Activated T-helper 1 cell treated with anti-CD3 and anti-CD28 coated beads, Interleukin-12 subunit alpha, Interleukin-12 subunit beta, Interleukin-2, Interleukin-4 antibody, amounts not matched to agents 30 ng/mL and 10 ng/mL and 1 ng/mL, durations not matched to agents 14 hours and 24 hours and 36 hours (primary cell): ENCODE results near the gene KIFC3. TPM values are rescaled to one million over a fixed set of nuclear protein-coding genes. Genes with fewer than 3 reads are reported as not detected.

Experiments
- DNase-seq: peaks from one replicate; pipeline ENCODE4 v3.0.0; 2021; ENCODE audit warnings: low spot score
- H3K27ac Mint-ChIP-seq: one replicate; pipeline ENCODE4 v1.8.0; 2021; ENCODE audit warnings: mild to moderate bottlenecking, mixed read lengths
- H3K27me3 Mint-ChIP-seq: one replicate; pipeline ENCODE4 v1.8.0; 2022; ENCODE audit warnings: mild to moderate bottlenecking, moderate library complexity, mixed read lengths; ENCODE audit not compliant: insufficient read depth
- H3K36me3 Mint-ChIP-seq: one replicate; pipeline ENCODE4 v1.8.0; 2021; ENCODE audit warnings: low read depth, mixed read lengths
- H3K4me1 Mint-ChIP-seq: one replicate; pipeline ENCODE4 v1.8.0; 2021; ENCODE audit warnings: low read depth, mixed read lengths
- H3K4me3 Mint-ChIP-seq: one replicate; pipeline ENCODE4 v1.8.0; 2021; ENCODE audit warnings: mild to moderate bottlenecking, moderate library complexity, mixed read lengths
- H3K9me3 Mint-ChIP-seq: one replicate; pipeline ENCODE4 v1.8.0; 2021; ENCODE audit warnings: mixed read lengths
- intact Hi-C: fragments of 100-400 bp; cut with micrococcal nuclease; formaldehyde crosslinking; loops from one replicate; pipeline ENCODE4 v1.15.1; 2024
- total RNA-seq: library from RNA; stranded (reverse); gene quantifications from 2 replicates; pipeline ENCODE4 v1.2.3, GENCODE V29; 2022

The KIFC3 gene
- total RNA-seq, 1 donor from 2014 or later = 0.96 TPM

DNA sequence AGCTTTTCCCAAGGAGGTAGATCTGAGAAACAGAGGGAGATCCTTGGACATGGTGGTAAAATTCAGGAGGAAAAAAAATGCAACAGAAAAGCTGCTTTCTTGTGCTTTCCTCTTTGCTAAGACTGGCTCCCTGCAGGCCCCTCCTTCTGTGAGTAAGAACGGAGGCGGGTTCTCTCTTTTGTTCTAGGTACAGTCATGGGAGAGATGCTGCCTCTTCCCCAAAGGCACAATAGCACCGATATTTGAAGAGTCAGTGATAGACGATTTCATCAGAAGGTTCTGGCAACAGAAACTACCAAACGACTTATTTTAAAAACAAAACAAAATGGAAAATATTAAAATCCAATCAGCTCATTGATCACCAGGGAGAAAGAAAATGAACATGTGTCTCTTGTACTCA is 32.6 kb upstream of the KIFC3 start:
- intact Hi-C loops = no loop called here
- H3K9me3 Mint-ChIP-seq = no peaks in the 10 kb centered on the region
- no peak overlapping the region for H3K4me3 Mint-ChIP-seq
- DNase-seq = no peak
- H3K27me3 Mint-ChIP-seq = peaks cover 10% of the 10 kb centered on the region
- no peak overlapping the region for H3K27ac Mint-ChIP-seq
- no peaks in the 10 kb centered on the region for H3K4me1 Mint-ChIP-seq
- no peaks in the 10 kb centered on the region for H3K36me3 Mint-ChIP-seq

GRCh38 chr16:57830890-57831484 is 28.7 kb upstream of the KIFC3 start:
- Mint-ChIP-seq H3K27ac (no peak overlapping the region), H3K36me3 (no peaks in the 10 kb centered on the region), H3K4me1 (no peaks in the 10 kb centered on the region), H3K4me3 (no peak overlapping the region), H3K9me3 (no peaks in the 10 kb centered on the region), H3K27me3 (peaks cover 13% of the 10 kb centered on the region)
- no peak for DNase-seq
- intact Hi-C loops = no loop called here

DNA sequence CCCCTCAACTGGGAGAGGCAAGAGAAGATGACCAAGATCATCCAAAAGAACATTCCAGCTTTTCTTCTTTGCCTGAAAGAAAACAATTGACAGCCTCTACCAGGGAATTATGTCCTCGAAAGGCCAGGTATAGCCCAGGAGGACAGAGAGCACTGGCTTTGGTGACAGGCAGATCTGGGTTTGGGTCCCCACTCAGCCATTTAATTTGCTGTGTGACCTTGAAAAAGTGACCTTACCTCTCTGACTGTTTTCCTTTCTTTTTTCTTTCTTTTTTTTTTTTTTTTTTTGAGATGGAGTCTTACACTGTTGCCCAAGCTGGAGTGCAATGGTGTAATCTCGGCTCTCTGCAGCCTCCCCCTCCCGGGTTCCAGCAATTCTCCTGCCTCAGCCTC is 27.7 kb upstream of the KIFC3 start:
- H3K27me3 Mint-ChIP-seq = peaks cover 19% of the 10 kb centered on the region
- H3K9me3 Mint-ChIP-seq = no peaks in the 10 kb centered on the region
- H3K4me3 Mint-ChIP-seq = no peak overlapping the region
- H3K36me3 Mint-ChIP-seq = no peaks in the 10 kb centered on the region
- no peaks in the 10 kb centered on the region for H3K4me1 Mint-ChIP-seq
- DNase-seq = no peak
- intact Hi-C loops = no loop called here
- H3K27ac Mint-ChIP-seq = no peak overlapping the region

DNA sequence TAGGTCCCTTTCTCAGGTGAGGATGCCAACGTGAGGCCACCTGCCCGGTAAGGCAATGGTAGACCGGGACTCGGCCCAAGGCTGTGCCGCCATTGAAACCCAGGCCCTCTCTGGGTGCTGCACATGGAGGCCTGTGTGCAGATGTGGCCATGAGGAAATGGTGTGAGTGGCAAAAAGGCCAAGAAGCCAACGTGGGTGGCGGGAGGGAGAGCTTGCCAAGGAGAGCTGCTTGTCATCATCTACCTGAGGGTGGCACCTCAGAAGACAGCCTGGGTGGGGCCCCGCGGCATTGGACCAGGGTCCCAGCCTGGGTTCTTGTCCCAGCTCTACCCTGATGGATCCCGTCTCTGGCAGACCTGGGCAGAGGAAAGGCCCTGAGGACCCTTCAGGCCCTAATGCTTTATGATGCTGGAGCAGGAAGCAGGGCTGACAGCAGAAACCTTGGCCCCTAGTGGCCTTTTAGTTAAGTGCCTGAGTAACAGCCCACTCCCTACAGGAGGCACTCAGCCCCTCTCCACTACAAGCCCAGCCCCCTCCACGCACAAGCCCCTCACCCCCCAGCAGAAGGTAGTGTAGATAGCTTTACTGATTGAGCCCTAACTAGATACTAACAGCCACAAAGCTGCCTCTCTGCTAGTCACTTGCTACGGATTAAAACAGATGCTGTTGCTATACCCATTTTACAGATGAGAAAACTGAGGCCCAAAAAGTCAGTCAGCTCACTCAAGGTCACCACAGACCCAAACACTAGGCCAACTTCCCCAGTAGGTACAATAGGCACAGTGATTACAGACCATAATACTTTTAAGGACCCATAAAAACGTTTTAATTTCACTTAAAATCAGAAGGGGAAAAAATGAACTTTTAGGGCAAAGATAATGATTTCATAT is 26.2 kb upstream of the KIFC3 start:
- intact Hi-C loops = no loop called here
- H3K27me3 Mint-ChIP-seq = peaks cover 17% of the 10 kb centered on the region
- H3K36me3 Mint-ChIP-seq = no peaks in the 10 kb centered on the region
- no peaks in the 10 kb centered on the region for H3K9me3 Mint-ChIP-seq
- DNase-seq = no peak
- no peak overlapping the region for H3K4me3 Mint-ChIP-seq
- no peak overlapping the region for H3K27ac Mint-ChIP-seq
- H3K4me1 Mint-ChIP-seq = no peaks in the 10 kb centered on the region

DNA sequence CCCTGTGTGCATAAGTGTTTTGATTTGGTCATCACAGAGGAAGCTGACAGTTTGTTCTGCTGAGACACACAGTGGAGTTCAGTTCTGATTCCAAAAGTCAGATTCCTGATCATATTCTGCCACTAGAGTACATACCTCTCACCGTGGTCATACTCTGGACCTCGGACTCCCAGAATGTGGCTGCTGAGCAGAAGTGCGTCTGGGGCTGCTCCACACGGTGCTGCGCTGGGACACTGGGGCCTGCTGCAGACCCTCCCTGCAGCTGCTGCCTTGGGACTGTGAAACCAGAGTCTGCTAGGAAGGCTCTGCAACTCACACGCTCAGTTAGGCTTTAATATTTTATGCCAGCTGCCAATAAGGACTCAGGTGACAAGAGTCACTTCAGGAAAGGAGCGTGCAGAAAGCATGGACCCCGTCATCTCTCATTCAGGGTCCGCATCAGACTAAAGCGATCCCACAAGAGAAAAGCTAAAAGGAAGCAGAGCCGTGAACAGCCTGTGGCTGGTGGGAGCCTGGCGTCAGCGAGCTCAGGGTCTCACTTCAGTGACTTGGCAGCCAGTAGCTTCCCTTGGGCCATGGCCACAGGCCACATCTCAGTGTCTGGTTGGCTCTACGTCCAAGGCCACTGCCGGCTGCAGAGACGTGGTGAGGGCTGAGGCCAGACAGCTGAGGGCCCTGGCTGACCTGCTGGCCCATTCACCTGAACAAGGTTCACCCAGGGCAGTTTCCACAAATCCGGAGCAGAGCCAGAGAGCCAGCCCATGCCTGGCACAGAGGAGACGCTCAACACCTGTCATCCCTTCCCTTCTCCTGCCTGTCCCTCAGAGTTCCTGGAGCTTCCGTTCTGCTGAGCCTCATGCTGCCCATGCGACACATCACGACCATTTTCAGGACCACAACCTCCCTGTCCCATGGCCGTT is 24.7 kb upstream of the KIFC3 start:
- H3K27me3 Mint-ChIP-seq = peaks cover 12% of the 10 kb centered on the region
- no peaks in the 10 kb centered on the region for H3K36me3 Mint-ChIP-seq
- no peak for DNase-seq
- intact Hi-C loops = no loop called here
- H3K27ac Mint-ChIP-seq = no peak overlapping the region
- no peaks in the 10 kb centered on the region for H3K4me1 Mint-ChIP-seq
- no peak overlapping the region for H3K4me3 Mint-ChIP-seq
- H3K9me3 Mint-ChIP-seq = no peaks in the 10 kb centered on the region

DNA sequence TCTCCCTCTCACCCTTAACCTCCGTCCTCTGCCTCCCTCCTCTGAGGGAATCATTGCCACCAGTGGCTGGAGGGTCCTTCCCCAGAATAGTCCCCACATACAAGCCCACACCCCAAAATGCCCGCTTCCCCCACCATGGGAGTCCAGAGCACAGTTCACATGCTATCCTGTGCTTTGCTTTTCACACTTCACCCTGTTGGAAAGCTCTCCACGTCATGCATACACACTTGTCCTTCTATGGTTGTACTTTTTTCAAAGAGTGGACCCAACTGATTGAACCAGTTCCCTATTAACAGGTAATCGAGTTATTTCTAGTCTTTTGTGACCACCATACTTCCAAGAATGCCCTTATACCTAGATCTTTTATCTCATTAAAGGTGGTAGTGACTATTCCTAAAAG is 23.8 kb upstream of the KIFC3 start:
- DNase-seq = no peak
- Mint-ChIP-seq H3K4me1 (no peaks in the 10 kb centered on the region), H3K4me3 (no peak overlapping the region), H3K27me3 (peaks cover 10% of the 10 kb centered on the region), H3K36me3 (no peaks in the 10 kb centered on the region), H3K27ac (no peak overlapping the region), H3K9me3 (no peaks in the 10 kb centered on the region)
- intact Hi-C loops = no loop called here

- Mint-ChIP-seq H3K27me3 (peaks cover 12% of the 10 kb centered on the region), H3K36me3 (no peaks in the 10 kb centered on the region), H3K27ac (no peak overlapping the region), H3K4me1 (no peaks in the 10 kb centered on the region), H3K9me3 (no peaks in the 10 kb centered on the region), H3K4me3 (no peak overlapping the region)
- DNase-seq = no peak
- intact Hi-C loops = no loop called here
Measured at GRCh38 chr16:57825298-57826044, 23.2 kb upstream of the KIFC3 start.

GRCh38 chr16:57824888-57825287 is 22.6 kb upstream of the KIFC3 start:
- Mint-ChIP-seq H3K4me1 (no peaks in the 10 kb centered on the region), H3K27me3 (peaks cover 12% of the 10 kb centered on the region), H3K9me3 (no peaks in the 10 kb centered on the region), H3K27ac (no peak overlapping the region), H3K36me3 (no peaks in the 10 kb centered on the region), H3K4me3 (no peak overlapping the region)
- no peak for DNase-seq
- intact Hi-C loops = no loop called here

DNA sequence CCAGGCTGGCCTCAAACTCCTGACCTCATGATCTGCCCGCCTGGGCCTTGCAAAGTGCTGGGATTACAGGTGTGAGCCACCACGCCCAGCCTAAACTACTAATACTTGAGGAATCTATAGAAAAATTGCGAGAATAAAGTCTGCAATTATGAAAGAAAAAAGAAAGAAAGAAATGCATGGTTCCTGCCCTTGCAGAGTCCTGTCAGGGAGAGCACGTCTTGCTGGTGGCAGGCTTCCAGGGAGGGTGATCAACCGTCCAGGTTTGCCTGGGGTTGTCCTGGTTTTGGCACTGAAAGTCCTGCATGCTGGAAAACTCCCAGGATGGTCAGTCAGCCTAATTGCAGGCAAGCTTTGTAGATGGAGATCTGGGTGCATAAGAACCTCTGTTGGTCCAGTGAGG is 21.5 kb upstream of the KIFC3 start:
- DNase-seq = no peak
- Mint-ChIP-seq H3K4me1 (no peaks in the 10 kb centered on the region), H3K27me3 (peaks cover 12% of the 10 kb centered on the region), H3K9me3 (no peaks in the 10 kb centered on the region), H3K27ac (no peak overlapping the region), H3K36me3 (no peaks in the 10 kb centered on the region), H3K4me3 (no peak overlapping the region)
- intact Hi-C loops = no loop called here

- peaks cover 12% of the 10 kb centered on the region for H3K27me3 Mint-ChIP-seq
- H3K9me3 Mint-ChIP-seq = no peaks in the 10 kb centered on the region
- H3K4me1 Mint-ChIP-seq = no peaks in the 10 kb centered on the region
- no peak for DNase-seq
- intact Hi-C loops = no loop called here
- no peak overlapping the region for H3K4me3 Mint-ChIP-seq
- H3K27ac Mint-ChIP-seq = no peak overlapping the region
- H3K36me3 Mint-ChIP-seq = no peaks in the 10 kb centered on the region
Measured at GRCh38 chr16:57822856-57823255, 20.6 kb upstream of the KIFC3 start.

DNA sequence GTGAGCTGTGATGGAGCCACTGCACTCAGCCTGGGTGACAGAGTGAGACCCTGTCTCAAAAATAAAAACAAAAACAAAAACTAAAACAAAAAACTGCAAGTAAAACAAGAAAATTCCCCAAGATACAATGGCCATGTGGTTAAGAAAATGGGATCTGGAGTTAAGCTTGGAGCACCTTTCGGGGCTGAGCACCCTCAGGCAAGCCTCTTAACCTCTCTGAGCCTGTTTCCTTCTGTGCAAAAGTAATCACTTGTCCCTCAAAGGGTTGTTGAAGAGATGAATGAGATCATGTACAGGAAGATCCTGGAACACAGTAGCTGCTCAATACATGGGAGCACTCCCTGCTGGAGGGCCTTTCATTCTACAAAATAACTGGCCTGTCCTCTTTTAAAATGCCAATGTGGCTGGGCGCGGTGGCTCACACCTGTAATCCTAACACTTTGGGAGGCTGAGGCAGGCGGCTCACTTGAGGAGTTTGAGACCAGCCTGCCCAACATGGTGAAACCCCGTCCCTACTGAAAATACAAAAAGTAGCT is 19.8 kb upstream of the KIFC3 start:
- no peaks in the 10 kb centered on the region for H3K4me1 Mint-ChIP-seq
- intact Hi-C loops = no loop called here
- H3K9me3 Mint-ChIP-seq = no peaks in the 10 kb centered on the region

More for the DNA sequence above, 19.8 kb upstream of the KIFC3 start:
- H3K36me3 Mint-ChIP-seq = no peaks in the 10 kb centered on the region
- DNase-seq = no peak
- H3K4me3 Mint-ChIP-seq = no peak overlapping the region
- H3K27ac Mint-ChIP-seq = no peak overlapping the region
- peaks cover 9% of the 10 kb centered on the region for H3K27me3 Mint-ChIP-seq
